LNCaP clone FGC (cell line): ENCODE data around the gene STK40.

ENCODE experiments used
- DNase-seq: peaks from one replicate; pipeline ENCODE4 v3.0.0-alpha.2; 2011; ENCODE audit warnings: low read depth
- H3K4me3 ChIP-seq: 2 replicates; pipeline ENCODE4 v1.5.1; 2011; ENCODE audit warnings: mild to moderate bottlenecking, low read depth, low read length, control low read depth
- CTCF ChIP-seq: IDR thresholded peaks from 2 replicates; pipeline ENCODE4 v1.5.1; 2012; ENCODE audit warnings: mild to moderate bottlenecking; ENCODE audit not compliant: control insufficient read depth, insufficient read depth; ENCODE audit errors: extremely low read depth

The STK40 gene

GRCh38 chr1:36306210-36306901 lies 79.4 kb downstream of the STK40 start, which contains the start of gene SH3D21:
SH3D21 (plus strand) TSS chr1:36306368; CDS start chr1:36306421, 53 bp downstream.
- DNase-seq: no peak
- peak; percentile 21; the same call in 1 of the 2 replicates for TF ChIP-seq CTCF
- H3K4me3 ChIP-seq: peak within 1 kb of the TSS; percentile 77

- peak overlapping the region; percentile 77 for H3K4me3 ChIP-seq
- DNase-seq: no peak
- no peak for TF ChIP-seq CTCF
Measured at GRCh38 chr1:36305915-36306209, 79.9 kb downstream of the STK40 start.

- no peak overlapping the region for H3K4me3 ChIP-seq
Measured at GRCh38 chr1:36304970-36305914, 80.5 kb downstream of the STK40 start.

GRCh38 chr1:36304521-36304920 lies 81.2 kb downstream of the STK40 start:
- no peak for TF ChIP-seq CTCF
- no peak overlapping the region for H3K4me3 ChIP-seq
- DNase-seq: no peak

More at GRCh38 chr1:36304970-36305914, 80.5 kb downstream of the STK40 start:
- no peak for TF ChIP-seq CTCF
- DNase-seq: no peak

GRCh38 chr1:36303650-36304360 lies 81.9 kb downstream of the STK40 start:
- DNase-seq: no peak
- no peak for TF ChIP-seq CTCF
- no peak overlapping the region for H3K4me3 ChIP-seq

- TF ChIP-seq CTCF: no peak
- DNase-seq: no peak
- no peak overlapping the region for H3K4me3 ChIP-seq
Measured at GRCh38 chr1:36303244-36303643, 82.5 kb downstream of the STK40 start.
